Midbrain (tissue), 1 donor: ENCODE data around the gene MAP4.
A peak's percentile ranks its signal among the peaks of the same experiment; 100 is the strongest.
"Not testable (repeated sequence)": the region's sequence is repeated elsewhere in the genome, so short reads cannot be mapped to it uniquely, and the experiment has no call there.

Source experiments
- DNase-seq: peaks from one replicate; lab custom pipeline; 2025; lab: John Stamatoyannopoulos, UW

MAP4 gene

GRCh38 chr3:48013288-48013980 is 2.8 kb downstream of the MAP4 start:
- peak; percentile 35 for DNase-seq

GRCh38 chr3:48012659-48013058 is 3.6 kb downstream of the MAP4 start:
- no peak for DNase-seq

- DNase-seq = not testable (repeated sequence)
Observed at GRCh38 chr3:48008066-48008465, 8.2 kb downstream of the MAP4 start.

GRCh38 chr3:48007361-48007760 is 8.9 kb downstream of the MAP4 start:
- DNase-seq = not testable (repeated sequence)

- not testable (repeated sequence) for DNase-seq
Observed at GRCh38 chr3:48006794-48007193, 9.4 kb downstream of the MAP4 start.

- no peak for DNase-seq
Observed at GRCh38 chr3:48004694-48005093, 11.5 kb downstream of the MAP4 start.

GRCh38 chr3:48002787-48003186 is 13.4 kb downstream of the MAP4 start:
- no peak for DNase-seq

- no peak for DNase-seq
Observed at GRCh38 chr3:48001991-48002390, 14.2 kb downstream of the MAP4 start.

GRCh38 chr3:48000212-48000611 is 16.0 kb downstream of the MAP4 start:
- DNase-seq = no peak

GRCh38 chr3:47996440-47996839 is 19.8 kb downstream of the MAP4 start:
- DNase-seq = no peak

GRCh38 chr3:47994180-47994579 is 22.0 kb downstream of the MAP4 start:
- DNase-seq = no peak

GRCh38 chr3:47991341-47991740 is 24.9 kb downstream of the MAP4 start:
- DNase-seq = no peak

- DNase-seq = peak; percentile 84
Observed at GRCh38 chr3:47989981-47990440, 26.2 kb downstream of the MAP4 start.

- no peak for DNase-seq
Observed at GRCh38 chr3:47985381-47985780, 30.8 kb downstream of the MAP4 start.

GRCh38 chr3:47984075-47984728 is 32.0 kb downstream of the MAP4 start:
- DNase-seq = no peak

- no peak for DNase-seq
Observed at GRCh38 chr3:47980795-47981194, 35.4 kb downstream of the MAP4 start.

GRCh38 chr3:47979070-47979469 is 37.1 kb downstream of the MAP4 start:
- DNase-seq = no peak

- DNase-seq = no peak
Observed at GRCh38 chr3:47978386-47978785, 37.8 kb downstream of the MAP4 start.

GRCh38 chr3:47976135-47976732 is 40.0 kb downstream of the MAP4 start:
- DNase-seq = no peak

- DNase-seq = no peak
Observed at GRCh38 chr3:47974974-47975470, 41.2 kb downstream of the MAP4 start.

- no peak for DNase-seq
Observed at GRCh38 chr3:47971081-47971480, 45.1 kb downstream of the MAP4 start.

- DNase-seq = no peak
Observed at GRCh38 chr3:47964740-47965139, 51.5 kb downstream of the MAP4 start.
